Measurements from ENCODE around the gene TMEM45B.

Gene TMEM45B

DNA sequence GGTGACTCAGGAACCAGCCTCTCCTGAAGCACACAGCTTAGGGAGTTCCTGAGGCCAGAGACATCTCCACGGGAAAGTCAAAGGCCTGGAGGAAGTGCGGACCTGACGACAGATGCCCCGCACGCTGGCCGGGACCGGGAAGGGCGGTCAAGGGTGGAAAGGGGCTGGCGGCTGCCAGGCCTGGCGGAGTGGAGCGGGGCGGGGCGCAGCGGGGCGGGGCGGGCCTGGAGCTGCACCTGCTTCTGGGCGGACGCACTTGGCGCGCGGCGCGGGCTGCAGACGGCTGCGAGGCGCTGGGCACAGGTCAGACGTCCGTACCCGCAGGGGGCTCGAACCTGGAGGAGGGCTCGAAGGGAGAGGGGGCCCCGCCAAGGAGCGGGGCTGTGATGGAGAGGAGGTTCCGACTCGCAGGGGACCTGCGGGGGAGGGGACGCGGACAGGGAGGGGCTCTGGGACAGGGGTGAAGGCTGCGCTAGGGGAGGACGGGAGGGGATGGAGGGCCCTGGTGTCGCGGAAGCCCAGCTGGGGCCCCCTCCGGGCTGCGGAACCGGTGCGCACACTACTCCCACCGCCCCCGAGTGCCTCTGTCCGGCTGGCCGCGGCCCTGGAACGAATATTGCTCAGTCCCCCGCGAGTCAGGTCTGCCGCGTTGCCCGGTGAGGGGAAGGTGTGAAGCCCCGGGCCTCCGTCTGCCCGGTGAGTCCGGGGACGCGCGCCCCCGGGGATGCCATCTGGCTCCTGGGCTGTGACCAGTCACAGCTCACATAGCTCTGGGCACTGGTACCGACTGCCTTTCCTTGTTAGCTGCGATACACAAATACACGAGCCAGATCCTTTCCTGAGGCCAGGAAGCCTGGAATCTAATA is at the start of gene TMEM45B:
Gene TMEM45B (plus strand): TSS at position 253 of the 866 bp plus-strand sequence. CDS start 36,635 bp downstream, outside the sequence.
- H3K4me3 ChIP-seq (ENCODE audit: low read length): peak within 1 kb of the TSS; percentile 61
- TF ChIP-seq, protein P1, sequence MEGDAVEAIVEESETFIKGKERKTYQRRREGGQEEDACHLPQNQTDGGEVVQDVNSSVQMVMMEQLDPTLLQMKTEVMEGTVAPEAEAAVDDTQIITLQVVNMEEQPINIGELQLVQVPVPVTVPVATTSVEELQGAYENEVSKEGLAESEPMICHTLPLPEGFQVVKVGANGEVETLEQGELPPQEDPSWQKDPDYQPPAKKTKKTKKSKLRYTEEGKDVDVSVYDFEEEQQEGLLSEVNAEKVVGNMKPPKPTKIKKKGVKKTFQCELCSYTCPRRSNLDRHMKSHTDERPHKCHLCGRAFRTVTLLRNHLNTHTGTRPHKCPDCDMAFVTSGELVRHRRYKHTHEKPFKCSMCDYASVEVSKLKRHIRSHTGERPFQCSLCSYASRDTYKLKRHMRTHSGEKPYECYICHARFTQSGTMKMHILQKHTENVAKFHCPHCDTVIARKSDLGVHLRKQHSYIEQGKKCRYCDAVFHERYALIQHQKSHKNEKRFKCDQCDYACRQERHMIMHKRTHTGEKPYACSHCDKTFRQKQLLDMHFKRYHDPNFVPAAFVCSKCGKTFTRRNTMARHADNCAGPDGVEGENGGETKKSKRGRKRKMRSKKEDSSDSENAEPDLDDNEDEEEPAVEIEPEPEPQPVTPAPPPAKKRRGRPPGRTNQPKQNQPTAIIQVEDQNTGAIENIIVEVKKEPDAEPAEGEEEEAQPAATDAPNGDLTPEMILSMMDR (IDR thresholded peaks at IDR 0.05; ENCODE audit: insufficient read depth, low read depth, low read length, missing control alignments): no peak
- no peak for DNase-seq (ENCODE audit: low read depth)

DNA sequence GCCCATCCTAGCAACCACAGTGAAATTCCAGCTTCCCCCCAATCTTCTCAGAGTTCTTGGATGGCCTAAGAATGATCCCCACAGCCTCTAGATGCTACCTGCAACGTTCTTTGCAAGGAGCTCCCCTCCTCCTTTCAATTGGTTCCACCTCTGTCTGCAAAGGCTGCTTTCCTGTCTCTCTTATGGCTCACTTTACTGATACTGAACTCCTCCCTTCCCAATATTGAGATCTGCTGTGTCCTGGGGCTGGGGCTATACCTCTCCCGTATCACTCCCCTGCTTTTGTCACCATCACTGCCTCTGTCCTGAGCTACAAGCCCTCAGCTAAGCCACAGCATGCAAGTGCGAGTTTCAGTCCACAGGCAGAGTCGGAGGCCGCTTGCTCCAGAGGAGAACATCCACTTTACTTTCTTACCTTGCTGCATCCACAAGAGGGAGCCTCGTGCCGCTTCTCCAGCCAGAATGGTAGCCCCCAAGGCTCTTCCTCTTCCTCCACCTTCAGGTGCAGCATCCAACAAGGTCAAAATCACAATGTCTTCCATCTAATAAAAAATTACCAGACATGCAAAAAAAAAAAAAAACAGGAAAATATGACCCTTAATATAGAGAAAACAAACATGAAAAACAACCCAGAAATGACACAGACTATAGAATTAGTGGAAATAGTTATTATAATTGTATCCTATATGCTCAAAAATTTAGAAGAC is 48.6 kb upstream of the TMEM45B start:
- peak; percentile 50 for DNase-seq (ENCODE audit: low read depth)
- TF ChIP-seq, protein P1 (IDR thresholded peaks at IDR 0.05; ENCODE audit: insufficient read depth, low read depth, low read length, missing control alignments): peak; percentile 73
- no peak overlapping the region for H3K4me3 ChIP-seq (ENCODE audit: low read length)

DNA sequence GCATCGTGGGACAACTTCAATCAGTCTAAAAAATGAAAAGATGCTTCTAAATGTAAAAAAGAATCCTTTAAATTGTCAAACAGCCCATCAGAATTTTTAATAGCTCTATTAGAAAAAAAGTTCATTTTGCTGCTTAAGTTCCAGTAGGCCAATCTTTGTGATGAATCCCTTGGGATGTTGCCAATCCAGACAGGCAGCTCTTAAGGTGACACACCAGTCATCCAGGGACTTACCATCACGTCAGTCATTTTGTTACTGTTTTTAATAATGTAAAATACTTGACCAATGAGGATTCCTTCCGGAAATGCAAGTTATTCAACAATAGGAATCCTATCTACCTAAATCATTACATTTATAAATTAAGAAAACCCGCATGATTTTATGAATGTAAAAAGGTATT is 47.8 kb upstream of the TMEM45B start:
- TF ChIP-seq, protein P1 (IDR thresholded peaks at IDR 0.05; ENCODE audit: insufficient read depth, low read depth, low read length, missing control alignments): no peak
- DNase-seq (ENCODE audit: low read depth): peak; percentile 48
- no peak overlapping the region for H3K4me3 ChIP-seq (ENCODE audit: low read length)

DNA sequence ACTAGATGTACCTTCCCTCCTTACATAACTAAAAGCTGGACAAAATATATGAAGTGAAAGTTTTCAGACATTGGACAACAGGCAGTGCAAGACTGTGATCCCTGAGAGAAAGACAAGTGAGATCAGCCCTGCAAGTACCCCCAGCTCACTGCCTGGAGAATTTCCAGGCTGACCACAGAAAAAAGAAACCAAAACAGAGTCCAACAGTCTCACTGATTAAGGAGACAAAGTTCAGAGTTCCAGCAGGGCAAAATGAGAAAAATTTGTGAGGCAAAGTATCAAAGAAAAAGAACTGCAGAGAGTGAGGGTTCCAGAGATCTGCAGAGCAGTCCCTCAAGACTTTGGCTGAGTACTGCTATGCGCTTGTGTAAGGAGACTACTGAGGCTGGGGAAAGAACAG is 47.3 kb upstream of the TMEM45B start:
- no peak for DNase-seq (ENCODE audit: low read depth)
- TF ChIP-seq, protein P1 (IDR thresholded peaks at IDR 0.05; ENCODE audit: insufficient read depth, low read depth, low read length, missing control alignments): no peak
- H3K4me3 ChIP-seq (ENCODE audit: low read length): no peak overlapping the region

DNA sequence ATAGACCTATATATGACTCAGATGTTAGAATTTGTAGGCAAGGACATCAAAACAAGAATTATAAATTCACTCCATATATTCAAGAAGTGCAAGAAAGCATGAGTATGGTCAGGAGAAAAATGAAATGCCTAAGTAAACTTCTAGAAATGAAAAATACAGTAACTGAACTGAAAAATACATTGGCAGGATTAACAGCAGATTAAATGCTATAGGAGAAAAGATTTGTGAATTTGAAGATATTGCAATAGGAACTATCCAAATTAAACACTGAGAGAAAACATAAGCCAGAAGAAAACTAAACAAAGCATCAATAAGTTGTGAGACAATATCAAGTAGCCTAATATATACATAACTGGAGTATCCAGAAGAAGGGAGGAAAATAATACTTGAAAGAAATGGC is 46.6 kb upstream of the TMEM45B start:
- no peak overlapping the region for H3K4me3 ChIP-seq (ENCODE audit: low read length)
- no peak for DNase-seq (ENCODE audit: low read depth)
- TF ChIP-seq, protein P1 (IDR thresholded peaks at IDR 0.05; ENCODE audit: insufficient read depth, low read depth, low read length, missing control alignments): no peak

DNA sequence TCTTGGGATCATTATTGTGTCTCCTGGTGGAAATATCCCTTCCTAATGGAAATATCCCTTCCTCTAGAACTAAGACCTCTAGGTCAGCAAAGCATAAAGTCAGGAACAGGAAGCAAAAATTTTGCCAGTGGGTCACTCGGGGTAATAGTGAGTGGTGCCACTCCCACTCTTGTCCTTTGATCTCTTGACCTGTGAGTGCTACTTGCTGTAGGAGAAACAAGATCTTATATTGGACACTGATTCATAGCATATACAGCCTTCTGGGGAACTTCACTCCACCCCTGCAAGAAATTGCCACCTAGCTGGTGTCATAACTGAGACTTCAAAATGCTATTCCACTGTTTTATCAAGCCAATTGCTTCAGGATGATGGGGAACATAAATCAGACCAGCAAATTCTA is 44.7 kb upstream of the TMEM45B start:
- no peak for DNase-seq (ENCODE audit: low read depth)
- TF ChIP-seq, protein P1 (IDR thresholded peaks at IDR 0.05; ENCODE audit: insufficient read depth, low read depth, low read length, missing control alignments): no peak
- H3K4me3 ChIP-seq (ENCODE audit: low read length): no peak overlapping the region

All from epithelial cell of esophagus (primary cell).